Epithelial cell of esophagus (primary cell): ENCODE measurements around the gene BOLL.

ENCODE experiments used
- DNase-seq: peaks from one replicate; pipeline ENCODE4 v3.0.0; 2010; ENCODE audit warnings: low read depth
- H3K4me3 ChIP-seq: 2 replicates; pipeline ENCODE4 v1.5.1; 2011; ENCODE audit warnings: mild to moderate bottlenecking, low read length, control low read depth
- TF ChIP-seq, protein P1 (sequence below): IDR thresholded peaks from 2 replicates; pipeline ENCODE4 v1.5.1; 2011; ENCODE audit warnings: low read depth, mild to moderate bottlenecking, low read length, control low read depth, inconsistent platforms; ENCODE audit not compliant: insufficient read depth; ENCODE audit errors: missing control alignments

The BOLL gene

GRCh38 chr2:197677483-197677882, 107.6 kb downstream of the BOLL start:
- DNase-seq, result peak; percentile 13
- no peak overlapping the region for H3K4me3 ChIP-seq
- TF ChIP-seq, protein P1, sequence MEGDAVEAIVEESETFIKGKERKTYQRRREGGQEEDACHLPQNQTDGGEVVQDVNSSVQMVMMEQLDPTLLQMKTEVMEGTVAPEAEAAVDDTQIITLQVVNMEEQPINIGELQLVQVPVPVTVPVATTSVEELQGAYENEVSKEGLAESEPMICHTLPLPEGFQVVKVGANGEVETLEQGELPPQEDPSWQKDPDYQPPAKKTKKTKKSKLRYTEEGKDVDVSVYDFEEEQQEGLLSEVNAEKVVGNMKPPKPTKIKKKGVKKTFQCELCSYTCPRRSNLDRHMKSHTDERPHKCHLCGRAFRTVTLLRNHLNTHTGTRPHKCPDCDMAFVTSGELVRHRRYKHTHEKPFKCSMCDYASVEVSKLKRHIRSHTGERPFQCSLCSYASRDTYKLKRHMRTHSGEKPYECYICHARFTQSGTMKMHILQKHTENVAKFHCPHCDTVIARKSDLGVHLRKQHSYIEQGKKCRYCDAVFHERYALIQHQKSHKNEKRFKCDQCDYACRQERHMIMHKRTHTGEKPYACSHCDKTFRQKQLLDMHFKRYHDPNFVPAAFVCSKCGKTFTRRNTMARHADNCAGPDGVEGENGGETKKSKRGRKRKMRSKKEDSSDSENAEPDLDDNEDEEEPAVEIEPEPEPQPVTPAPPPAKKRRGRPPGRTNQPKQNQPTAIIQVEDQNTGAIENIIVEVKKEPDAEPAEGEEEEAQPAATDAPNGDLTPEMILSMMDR, result no peak

DNA sequence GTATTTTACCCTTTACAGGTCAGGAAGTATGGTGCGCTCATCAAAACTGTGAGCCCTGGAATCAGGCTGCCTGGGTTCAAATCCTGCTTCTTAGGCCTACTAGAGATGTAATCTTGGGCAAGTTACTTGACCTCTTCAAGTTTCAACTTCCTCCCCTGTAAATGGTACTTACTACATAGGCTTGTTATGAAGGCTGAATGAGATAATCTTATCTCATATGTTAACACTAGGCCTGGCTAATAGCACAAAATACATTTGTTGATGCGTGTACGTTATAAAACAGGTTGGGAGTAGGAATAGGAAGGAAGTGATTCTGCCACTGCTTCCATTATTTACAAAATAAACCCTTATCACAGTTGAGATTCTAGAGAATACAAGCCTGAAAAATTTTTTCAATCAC, 108.1 kb downstream of the BOLL start:
- no peak for DNase-seq
- TF ChIP-seq, protein P1, result no peak
- H3K4me3 ChIP-seq, result no peak overlapping the region
